ENCODE results near the gene UBAP1L.
"Not testable (repeated sequence)": the region's sequence is repeated elsewhere in the genome, so short reads cannot be mapped to it uniquely, and the experiment has no call there.

The UBAP1L gene

GRCh38 chr15:65062061-65062460, 52.9 kb downstream of the UBAP1L start:
- DNase-seq, result no peak

- DNase-seq, result no peak
Observed at GRCh38 chr15:65060641-65061397, 54.2 kb downstream of the UBAP1L start.

GRCh38 chr15:65059931-65060596, 54.9 kb downstream of the UBAP1L start:
- DNase-seq, result no peak

GRCh38 chr15:65059369-65059750, 55.6 kb downstream of the UBAP1L start:
- no peak for DNase-seq

GRCh38 chr15:65058394-65059368, 56.3 kb downstream of the UBAP1L start:
- DNase-seq, result no peak

GRCh38 chr15:65057549-65057940, 57.5 kb downstream of the UBAP1L start:
- DNase-seq, result no peak

GRCh38 chr15:65056868-65057548, 58.0 kb downstream of the UBAP1L start:
- DNase-seq, result no peak

- no peak for DNase-seq
Observed at GRCh38 chr15:65056106-65056505, 58.9 kb downstream of the UBAP1L start.

DNA sequence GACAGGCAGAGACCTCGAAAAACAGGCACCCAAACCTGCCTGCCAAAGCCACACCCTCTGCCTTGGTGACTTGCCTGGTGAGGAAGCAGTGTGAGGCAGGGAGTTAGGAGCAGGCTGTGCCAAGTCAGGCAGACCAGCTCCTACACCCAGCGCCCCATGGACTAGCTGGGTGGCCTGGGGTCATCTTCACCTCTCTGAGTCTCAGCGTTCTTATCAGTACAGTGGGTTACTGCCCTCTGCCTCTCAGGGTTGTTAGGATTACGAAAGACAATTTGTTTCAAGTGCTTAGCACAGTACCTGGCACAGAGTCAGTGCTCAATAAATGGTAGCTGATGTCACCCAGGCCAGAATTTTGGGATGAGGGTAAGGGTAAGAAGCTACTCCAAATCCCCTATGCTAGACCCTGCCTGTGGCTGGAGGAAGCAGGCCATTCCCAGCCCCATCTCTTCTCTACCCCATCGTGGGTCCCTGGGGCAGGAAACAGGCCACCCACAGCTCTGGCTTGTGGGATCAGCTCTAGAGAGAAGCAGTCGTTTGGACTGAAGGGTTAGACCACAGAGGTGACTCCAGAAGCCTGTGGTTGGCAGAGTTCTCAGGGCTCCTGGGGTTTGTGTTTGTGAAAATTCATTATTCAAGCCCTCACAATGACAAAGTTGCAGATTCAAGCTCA, 59.7 kb downstream of the UBAP1L start:
- DNase-seq, result no peak

DNA sequence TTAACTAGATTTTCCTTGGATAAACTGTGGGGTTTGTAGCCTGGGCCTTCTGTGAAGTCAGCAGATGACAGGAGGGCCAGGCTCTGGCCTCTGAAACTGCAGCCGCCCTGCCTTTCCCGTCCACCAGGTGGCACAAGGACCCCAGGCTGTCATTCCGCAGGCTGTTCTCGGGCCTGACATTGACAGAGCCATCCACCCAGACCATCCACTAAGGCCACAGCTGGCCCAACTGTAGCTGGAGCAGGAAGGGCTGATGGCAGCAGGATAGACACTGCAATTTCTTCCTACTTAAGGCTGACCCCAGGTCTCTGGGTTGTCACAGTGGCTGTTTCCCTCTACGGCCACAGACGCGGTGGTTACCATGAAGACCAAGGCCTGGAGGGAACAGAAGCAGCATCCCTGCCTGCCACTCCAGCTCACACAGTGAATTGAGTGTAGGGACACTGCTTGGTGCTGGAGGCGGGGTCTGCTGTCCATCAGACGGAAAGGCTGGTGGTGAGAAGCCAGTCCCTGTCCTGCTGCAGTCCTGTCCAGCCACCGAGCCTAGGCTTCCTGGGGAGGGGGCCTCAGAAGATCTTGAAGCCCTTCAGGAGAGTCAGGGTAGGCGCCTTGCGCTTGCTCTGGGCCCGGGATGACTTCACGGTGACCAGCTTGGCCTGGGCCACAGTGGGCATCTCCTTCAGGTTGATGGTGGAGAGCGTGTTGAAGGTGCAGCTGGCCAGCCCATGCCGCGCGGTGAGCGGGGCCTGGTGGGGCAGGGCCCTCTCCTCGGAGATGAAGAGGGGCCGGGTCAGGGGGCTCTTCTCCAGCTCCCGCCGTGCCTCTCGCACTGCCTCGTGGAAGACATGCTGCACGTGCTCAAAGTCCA, 60.4 kb downstream of the UBAP1L start:
- peak; percentile 25 for DNase-seq

DNA sequence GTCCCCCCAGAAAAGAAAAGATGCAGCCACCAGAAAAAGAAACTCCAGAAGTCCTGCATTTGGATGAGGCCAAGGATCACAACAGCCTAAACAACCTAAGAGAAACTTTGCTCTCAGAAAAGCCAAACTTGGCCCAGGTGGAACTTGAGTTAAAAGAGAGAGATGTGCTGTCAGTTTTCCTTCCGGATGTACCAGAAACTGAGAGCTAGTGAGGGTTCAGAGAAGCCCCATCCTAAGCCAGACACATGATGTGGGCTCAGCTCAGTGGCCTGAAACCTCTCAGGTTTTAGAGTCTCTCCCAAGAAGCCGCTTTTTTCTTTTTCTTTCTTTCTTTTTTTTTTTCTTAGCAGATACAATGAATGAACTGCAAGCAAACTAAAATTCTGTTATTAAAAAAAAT, 62.0 kb downstream of the UBAP1L start:
- DNase-seq, result no peak

- DNase-seq, result no peak
Observed at GRCh38 chr15:65051266-65051665, 63.7 kb downstream of the UBAP1L start.

DNA sequence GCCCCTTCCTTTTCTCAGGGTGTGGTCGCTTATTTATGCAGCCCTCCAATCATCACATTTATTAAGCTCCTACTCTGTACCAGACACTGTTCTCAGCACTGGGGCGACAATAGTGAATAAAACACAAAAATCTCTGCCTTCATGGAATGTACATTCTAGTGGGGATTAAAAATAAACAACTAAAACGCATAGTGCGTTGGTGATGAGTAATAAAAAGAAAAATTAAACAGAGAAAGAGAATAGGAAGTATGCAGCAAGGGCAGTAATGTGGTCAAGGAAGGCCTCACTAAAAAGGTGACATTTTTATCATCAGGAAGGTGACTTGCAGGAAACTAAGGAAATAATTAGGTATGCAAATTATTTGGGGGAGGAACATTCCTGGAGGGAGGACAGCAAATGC, 64.7 kb downstream of the UBAP1L start:
- DNase-seq, result no peak

GRCh38 chr15:65049418-65049840, 65.6 kb downstream of the UBAP1L start:
- DNase-seq, result peak; percentile 88

- no peak for DNase-seq
Observed at GRCh38 chr15:65048241-65048640, 66.8 kb downstream of the UBAP1L start.

GRCh38 chr15:65044724-65045481, 70.1 kb downstream of the UBAP1L start, which contains the start of gene SLC51B:
TSS of gene SLC51B (plus strand) at chr15:65045387. CDS start at chr15:65050005, 4,618 bp downstream.
- DNase-seq, result no peak

DNA sequence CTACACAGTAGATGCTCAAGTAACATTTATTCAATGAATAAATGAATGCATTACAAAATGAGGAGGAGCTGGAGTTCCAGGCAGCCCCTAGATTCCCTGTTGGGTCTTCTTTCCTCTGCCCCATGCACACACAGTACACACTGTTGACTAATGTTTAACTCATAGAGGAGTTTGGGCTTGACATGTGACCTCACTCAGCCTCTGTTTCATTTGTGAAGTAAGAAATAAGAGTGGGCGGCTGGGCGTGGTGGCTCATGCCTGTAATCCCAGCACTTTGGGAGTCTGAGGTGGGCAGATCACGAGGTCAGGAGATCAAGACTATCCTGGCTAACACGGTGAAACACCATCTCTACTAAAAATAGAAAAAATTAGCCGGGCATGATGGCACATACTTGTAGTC, 70.8 kb downstream of the UBAP1L start:
- not testable (repeated sequence) for DNase-seq

- no peak for DNase-seq
Observed at GRCh38 chr15:65042776-65043327, 72.1 kb downstream of the UBAP1L start.
